Vagina (tissue), 2 donors: ENCODE results near the gene COX7B2. TPM values are rescaled to one million over a fixed set of nuclear protein-coding genes. Genes with fewer than 3 reads are reported as not detected.

ENCODE experiments used
- DNase-seq, 2 donors: peaks; one replicate each; pipeline ENCODE4 v3.0.0-alpha.2; 2017; ENCODE audit errors: extremely low spot score in 2 of 2
- H3K27ac ChIP-seq: fragments of 200-600 bp; sonication (generic); one replicate; pipeline ENCODE4 v1.5.1; 2019
- H3K27me3 ChIP-seq: fragments of 200-600 bp; sonication (generic); one replicate; pipeline ENCODE4 v1.5.1; 2019
- H3K36me3 ChIP-seq, 2 donors: fragments of 200-600 bp; sonication (generic); one replicate each; pipeline ENCODE4 v1.5.1; 2017 to 2019
- H3K4me1 ChIP-seq: fragments of 200-600 bp; sonication (generic); one replicate; pipeline ENCODE4 v1.5.1; 2019
- H3K4me3 ChIP-seq, 2 donors: fragments of 200-600 bp; sonication (generic); 1 replicate in 1 of 2; 2 replicates in 1 of 2; pipeline ENCODE4 v1.5.1; 2016 to 2019
- H3K9me3 ChIP-seq: fragments of 200-600 bp; sonication (generic); one replicate; pipeline ENCODE4 v1.5.1; 2019
- POLR2A ChIP-seq, 2 donors: fragments of 450-650 bp; IDR thresholded peaks; one replicate each; pipeline ENCODE4 v1.6.1; 2017; ENCODE audit warnings: antibody characterized with exemption in 2 of 2, mild to moderate bottlenecking in 2 of 2, moderate library complexity in 2 of 2
- POLR2AphosphoS5 ChIP-seq, 2 donors: sonication (generic); formaldehyde crosslinking; IDR thresholded peaks; one replicate each; pipeline ENCODE4 v1.9.0; 2017; ENCODE audit warnings: antibody characterized with exemption in 2 of 2, mild to moderate bottlenecking in 2 of 2, low read depth in 1 of 2; ENCODE audit not compliant: insufficient read depth in 1 of 2
- intact Hi-C: fragments of 100-400 bp; cut with DNase I; formaldehyde crosslinking; loops from one replicate; pipeline ENCODE4 v1.15.1; 2023
- total RNA-seq: library from RNA; depleted of rRNA; stranded (reverse); fragments of >200 nt; gene quantifications from one replicate; pipeline ENCODE4 v1.2.3, GENCODE V29; 2016
- TF ChIP-seq, protein P1 (sequence below), 3 experiments: fragments of 450-650 bp in 2 of 3; fragments of 200-600 bp in 1 of 3; sonication (generic) in 1 of 3; IDR thresholded peaks; one replicate each; pipeline ENCODE4 v1.5.1; 2017 to 2019; ENCODE audit warnings: antibody characterized with exemption in 3 of 3, mild to moderate bottlenecking in 2 of 3, moderate library complexity in 2 of 3

COX7B2 gene
- total RNA-seq, 1 donor from 2014 or later: not detected

DNA sequence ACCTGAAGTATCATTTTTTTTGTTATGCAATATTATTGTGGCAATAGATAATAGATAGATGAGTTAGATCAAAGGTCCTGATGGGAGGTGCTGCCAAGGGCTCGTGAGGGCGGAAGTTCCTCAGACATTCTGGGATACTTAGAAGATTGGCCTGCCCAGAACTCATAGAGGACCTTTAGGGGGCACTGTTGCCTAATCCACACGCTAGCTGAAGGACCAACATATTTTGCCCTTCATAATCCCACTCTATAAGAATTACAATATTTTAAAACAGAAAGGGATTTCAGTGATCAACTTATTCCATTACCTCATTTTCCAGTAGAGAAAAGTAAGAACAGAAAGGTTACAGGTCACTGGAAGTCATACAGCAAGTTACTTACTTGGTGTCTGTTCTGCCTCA is 22.9 kb upstream of the COX7B2 start:
- TF ChIP-seq POLR2A (IDR thresholded peaks at IDR 0.05) (no peak), POLR2AphosphoS5 (IDR thresholded peaks at IDR 0.05; ENCODE audit: insufficient read depth in 1 of 2, low read depth in 1 of 2) (no peak)
- TF ChIP-seq, protein P1, sequence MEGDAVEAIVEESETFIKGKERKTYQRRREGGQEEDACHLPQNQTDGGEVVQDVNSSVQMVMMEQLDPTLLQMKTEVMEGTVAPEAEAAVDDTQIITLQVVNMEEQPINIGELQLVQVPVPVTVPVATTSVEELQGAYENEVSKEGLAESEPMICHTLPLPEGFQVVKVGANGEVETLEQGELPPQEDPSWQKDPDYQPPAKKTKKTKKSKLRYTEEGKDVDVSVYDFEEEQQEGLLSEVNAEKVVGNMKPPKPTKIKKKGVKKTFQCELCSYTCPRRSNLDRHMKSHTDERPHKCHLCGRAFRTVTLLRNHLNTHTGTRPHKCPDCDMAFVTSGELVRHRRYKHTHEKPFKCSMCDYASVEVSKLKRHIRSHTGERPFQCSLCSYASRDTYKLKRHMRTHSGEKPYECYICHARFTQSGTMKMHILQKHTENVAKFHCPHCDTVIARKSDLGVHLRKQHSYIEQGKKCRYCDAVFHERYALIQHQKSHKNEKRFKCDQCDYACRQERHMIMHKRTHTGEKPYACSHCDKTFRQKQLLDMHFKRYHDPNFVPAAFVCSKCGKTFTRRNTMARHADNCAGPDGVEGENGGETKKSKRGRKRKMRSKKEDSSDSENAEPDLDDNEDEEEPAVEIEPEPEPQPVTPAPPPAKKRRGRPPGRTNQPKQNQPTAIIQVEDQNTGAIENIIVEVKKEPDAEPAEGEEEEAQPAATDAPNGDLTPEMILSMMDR (IDR thresholded peaks at IDR 0.05): no peak
- no peak overlapping the region for H3K27ac ChIP-seq
- H3K9me3 ChIP-seq: no peaks in the 10 kb centered on the region
- intact Hi-C loops: no loop called here
- no peaks in the 10 kb centered on the region for H3K27me3 ChIP-seq
- H3K36me3 ChIP-seq: no peaks in the 10 kb centered on the region
- no peak overlapping the region for H3K4me3 ChIP-seq
- no peaks in the 10 kb centered on the region for H3K4me1 ChIP-seq
- no peak for DNase-seq

DNA sequence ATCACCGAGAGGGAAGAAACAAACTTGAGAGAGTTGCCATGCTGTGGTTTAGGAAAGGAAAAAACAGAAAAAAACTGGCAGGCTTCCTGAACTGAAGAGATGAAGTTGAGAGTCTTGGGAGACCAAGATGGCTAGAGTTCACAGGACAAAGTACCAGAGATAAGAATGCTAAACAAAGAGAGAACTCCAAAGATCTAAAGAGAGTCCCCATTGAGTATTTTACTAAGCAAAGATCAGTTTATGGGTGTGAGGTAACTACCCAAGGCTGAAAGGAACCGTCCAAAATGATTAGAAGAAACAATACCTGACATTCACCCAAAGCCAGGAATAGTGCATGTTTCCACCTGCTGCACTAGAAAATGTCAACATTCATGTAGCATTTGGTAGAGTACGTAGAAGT is 21.8 kb upstream of the COX7B2 start:
- Histone ChIP-seq H3K36me3 (no peaks in the 10 kb centered on the region), H3K4me3 (no peak overlapping the region), H3K9me3 (no peaks in the 10 kb centered on the region), H3K27me3 (no peaks in the 10 kb centered on the region), H3K4me1 (no peaks in the 10 kb centered on the region), H3K27ac (no peak overlapping the region)
- intact Hi-C loops: no loop called here
- no peak for TF ChIP-seq POLR2A (IDR thresholded peaks at IDR 0.05)
- no peak for TF ChIP-seq POLR2AphosphoS5 (IDR thresholded peaks at IDR 0.05; ENCODE audit: insufficient read depth in 1 of 2, low read depth in 1 of 2)
- TF ChIP-seq, protein P1 (IDR thresholded peaks at IDR 0.05): no peak
- DNase-seq: no peak

DNA sequence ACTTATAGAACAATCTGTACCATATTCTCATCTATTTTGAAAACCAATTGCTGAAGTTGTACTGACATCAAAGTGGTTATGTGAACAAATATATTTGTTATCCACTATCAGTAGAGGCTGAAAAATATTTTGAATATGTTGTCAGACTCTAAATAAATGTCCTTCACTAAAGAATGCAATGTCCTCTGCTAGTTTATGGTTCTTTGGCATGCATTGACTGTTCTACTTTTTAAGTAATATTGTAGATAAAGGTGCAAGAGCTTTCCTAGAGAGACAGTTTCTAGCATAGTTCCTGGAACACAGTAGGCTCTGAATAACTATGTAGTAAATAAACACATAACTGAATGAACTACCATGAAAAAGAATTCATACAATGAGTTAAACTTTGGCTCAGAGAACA is 18.2 kb upstream of the COX7B2 start:
- intact Hi-C loops: no loop called here
- Histone ChIP-seq H3K27ac (no peak overlapping the region), H3K9me3 (no peaks in the 10 kb centered on the region), H3K36me3 (no peaks in the 10 kb centered on the region), H3K4me3 (no peak overlapping the region), H3K27me3 (no peaks in the 10 kb centered on the region), H3K4me1 (no peaks in the 10 kb centered on the region)
- no peak for DNase-seq
- TF ChIP-seq POLR2AphosphoS5 (IDR thresholded peaks at IDR 0.05; ENCODE audit: insufficient read depth in 1 of 2, low read depth in 1 of 2): no peak
- TF ChIP-seq POLR2A (IDR thresholded peaks at IDR 0.05): no peak
- TF ChIP-seq, protein P1 (IDR thresholded peaks at IDR 0.05): no peak

DNA sequence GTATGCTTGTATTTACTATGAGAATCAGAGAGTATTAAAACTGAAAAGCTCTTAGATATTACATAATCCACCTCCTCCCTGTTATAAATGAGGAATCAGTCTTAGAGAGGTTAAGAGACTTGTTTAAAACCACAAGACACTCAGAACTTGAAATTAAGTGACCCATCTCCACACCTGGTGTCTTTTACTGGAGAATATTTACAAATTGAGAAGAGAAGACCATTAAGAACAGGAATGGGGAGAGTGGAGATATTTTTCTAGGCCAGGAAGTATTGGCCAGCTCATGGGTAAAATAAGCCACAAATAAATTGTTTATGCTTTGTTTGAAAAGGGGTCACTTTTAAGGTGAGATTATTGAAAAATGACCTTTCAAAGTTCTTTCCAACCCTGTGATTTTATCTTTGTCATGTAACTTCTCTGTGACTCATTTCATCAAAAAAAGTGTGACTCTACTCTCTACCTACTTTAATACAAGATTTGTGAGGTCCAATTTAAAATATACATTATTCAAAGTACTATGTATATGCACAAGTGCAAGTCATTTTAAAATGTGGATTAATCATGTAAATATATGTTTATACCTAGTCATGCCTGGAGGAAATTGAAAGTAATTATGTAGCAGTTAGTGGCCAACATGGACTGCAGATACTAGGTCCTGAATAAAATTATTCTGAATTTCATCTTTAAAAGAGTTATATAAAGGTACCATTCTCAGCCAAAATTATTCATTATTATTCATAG is 15.9 kb upstream of the COX7B2 start:
- H3K9me3 ChIP-seq: no peaks in the 10 kb centered on the region
- H3K36me3 ChIP-seq: no peaks in the 10 kb centered on the region
- intact Hi-C loops: no loop called here
- TF ChIP-seq POLR2A (IDR thresholded peaks at IDR 0.05) (no peak), POLR2AphosphoS5 (IDR thresholded peaks at IDR 0.05; ENCODE audit: insufficient read depth in 1 of 2, low read depth in 1 of 2) (no peak)
- TF ChIP-seq, protein P1 (IDR thresholded peaks at IDR 0.05): no peak
- H3K27ac ChIP-seq: no peak overlapping the region
- H3K4me1 ChIP-seq: no peaks in the 10 kb centered on the region
- H3K4me3 ChIP-seq: no peak overlapping the region
- no peak for DNase-seq
- H3K27me3 ChIP-seq: no peaks in the 10 kb centered on the region

DNA sequence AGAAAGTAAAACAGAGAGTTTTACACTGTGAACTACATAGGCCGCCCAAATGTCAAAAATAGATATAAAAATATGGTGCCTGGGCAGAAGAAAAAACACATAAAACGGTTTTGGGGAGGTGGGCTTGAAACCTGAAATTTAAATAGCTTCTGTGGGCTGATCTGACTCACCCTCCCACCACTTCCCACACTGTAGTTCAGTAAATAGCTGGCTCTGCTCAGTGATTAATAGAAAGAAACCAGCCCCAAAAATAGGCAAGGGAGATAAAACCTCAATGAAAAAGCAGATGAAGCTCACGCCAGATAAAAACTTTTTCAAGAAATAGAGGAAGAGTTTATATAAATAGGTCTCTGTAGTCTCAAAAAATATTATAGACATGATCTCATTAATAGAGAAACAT is 13.2 kb upstream of the COX7B2 start:
- no peaks in the 10 kb centered on the region for H3K27me3 ChIP-seq
- no peaks in the 10 kb centered on the region for H3K9me3 ChIP-seq
- H3K4me3 ChIP-seq: no peak overlapping the region
- intact Hi-C loops: no loop called here
- H3K4me1 ChIP-seq: no peaks in the 10 kb centered on the region
- H3K27ac ChIP-seq: no peak overlapping the region
- no peaks in the 10 kb centered on the region for H3K36me3 ChIP-seq
- TF ChIP-seq, protein P1 (IDR thresholded peaks at IDR 0.05): no peak
- TF ChIP-seq POLR2AphosphoS5 (IDR thresholded peaks at IDR 0.05; ENCODE audit: insufficient read depth in 1 of 2, low read depth in 1 of 2) (no peak), POLR2A (IDR thresholded peaks at IDR 0.05) (no peak)
- no peak for DNase-seq
